IMR-90 (cell line): ENCODE results near the gene AP3B1. TPM values are rescaled to one million over a fixed set of nuclear protein-coding genes. Genes with fewer than 3 reads are reported as not detected.

Experiments
- ATAC-seq: fragments of 200-7000 bp; cut with Tn5 transposase; 2 replicates; pipeline ENCODE4 v1.9.1; 2020; ENCODE audit warnings: low read depth, mild to moderate bottlenecking, moderate library complexity
- BruUV-seq: library from RNA; stranded (reverse); fragments of 400-500 nt; replicated peaks from 2 replicates; lab custom pipeline; 2021; lab: Mats Ljungman, UMichigan
- CTCF ChIA-PET: fragments of 300-600 bp; formaldehyde crosslinking; extraction: SDS; loops from one replicate; lab custom pipeline; 2021; ENCODE audit warnings: antibody characterized with exemption; lab: Yijun Ruan, JAX
- POLR2A ChIA-PET: fragments of 300-600 bp; sonication (Branson Sonifier 250); formaldehyde crosslinking; loops from one replicate; lab custom pipeline; 2022; ENCODE audit warnings: antibody characterized with exemption; ENCODE audit not compliant: unreplicated experiment; lab: Charles Lee
- DNase-seq: peaks from one replicate; pipeline ENCODE4 v3.0.0; 2013
- H2AFZ ChIP-seq: replicated peaks from 2 replicates; pipeline ENCODE3; 2013; ENCODE audit warnings: low read length, mild to moderate bottlenecking; ENCODE audit not compliant: poor library complexity
- H2AK5ac ChIP-seq: 2 replicates; pipeline ENCODE4 v1.6.1; 2013; ENCODE audit warnings: low read depth, low read length, inconsistent platforms
- H2AK9ac ChIP-seq: replicated peaks from 2 replicates; pipeline ENCODE3; 2013; ENCODE audit warnings: mild to moderate bottlenecking, low read depth, low read length, moderate library complexity; ENCODE audit not compliant: poor library complexity
- H2BK120ac ChIP-seq: 2 replicates; pipeline ENCODE4 v1.6.1; 2013; ENCODE audit warnings: low read depth, low read length, inconsistent platforms
- H2BK15ac ChIP-seq: 3 replicates; pipeline ENCODE4 v1.6.1; 2013; ENCODE audit warnings: low read depth, low read length, inconsistent platforms
- H2BK20ac ChIP-seq: 2 replicates; pipeline ENCODE4 v1.6.1; 2013; ENCODE audit warnings: low read depth, mild to moderate bottlenecking, inconsistent platforms, low read length, moderate library complexity
- H2BK5ac ChIP-seq: 2 replicates; pipeline ENCODE4 v1.6.1; 2013; ENCODE audit warnings: mild to moderate bottlenecking, low read depth, low read length, inconsistent platforms; ENCODE audit not compliant: poor library complexity, severe bottlenecking
- H3K14ac ChIP-seq: replicated peaks from 2 replicates; pipeline ENCODE4 v1.6.1; 2013; ENCODE audit warnings: low read depth, low read length, inconsistent platforms
- H3K18ac ChIP-seq: 2 replicates; pipeline ENCODE4 v1.6.1; 2013; ENCODE audit warnings: low read depth, low read length, control low read depth
- H3K23ac ChIP-seq: 2 replicates; pipeline ENCODE4 v1.6.1; 2013; ENCODE audit warnings: low read depth, low read length, inconsistent platforms
- H3K27ac ChIP-seq: 2 replicates; pipeline ENCODE4 v1.5.1; 2013; ENCODE audit warnings: mild to moderate bottlenecking, control low read depth, low read length; ENCODE audit not compliant: insufficient read depth
- H3K27me3 ChIP-seq: 2 replicates; pipeline ENCODE4 v1.6.1; 2013; ENCODE audit warnings: low read length; ENCODE audit not compliant: control insufficient read depth, insufficient read depth
- H3K36me3 ChIP-seq: 2 replicates; pipeline ENCODE4 v1.6.1; 2013; ENCODE audit warnings: low read length, mixed read lengths; ENCODE audit not compliant: control insufficient read depth, insufficient read depth
- H3K4ac ChIP-seq: 2 replicates; pipeline ENCODE4 v1.6.1; 2013; ENCODE audit warnings: low read depth, low read length, inconsistent platforms
- H3K4me1 ChIP-seq: 2 replicates; pipeline ENCODE4 v1.6.1; 2013; ENCODE audit warnings: low read length, mixed read lengths; ENCODE audit not compliant: control insufficient read depth, insufficient read depth
- H3K4me2 ChIP-seq: 2 replicates; pipeline ENCODE4 v1.6.1; 2013; ENCODE audit warnings: low read depth, mild to moderate bottlenecking, control low read depth, low read length, moderate library complexity
- H3K4me3 ChIP-seq: 2 replicates; pipeline ENCODE4 v1.5.1; 2013; ENCODE audit warnings: low read depth, mild to moderate bottlenecking, control low read depth, low read length, moderate library complexity; ENCODE audit not compliant: insufficient read depth
- H3K56ac ChIP-seq: 2 replicates; pipeline ENCODE4 v1.6.1; 2013; ENCODE audit warnings: low read length, inconsistent platforms; ENCODE audit not compliant: insufficient read depth; ENCODE audit errors: extremely low read depth
- H3K79me1 ChIP-seq, 2 experiments: 2 replicates each; pipeline ENCODE4 v1.6.1; 2013; ENCODE audit warnings: low read length in 2 of 2, inconsistent platforms in 1 of 2, low read depth in 1 of 2
- H3K9ac ChIP-seq: 2 replicates; pipeline ENCODE4 v1.6.1; 2013; ENCODE audit warnings: low read depth, low read length, control low read depth
- H3K9me1 ChIP-seq: 2 replicates; pipeline ENCODE4 v1.6.1; 2013; ENCODE audit warnings: low read length, inconsistent platforms; ENCODE audit not compliant: insufficient read depth
- H3K9me3 ChIP-seq: 2 replicates; pipeline ENCODE4 v1.6.1; 2013; ENCODE audit warnings: low read length; ENCODE audit not compliant: control insufficient read depth, insufficient read depth
- H4K20me1 ChIP-seq: 2 replicates; pipeline ENCODE4 v1.6.1; 2013; ENCODE audit warnings: low read length, inconsistent platforms; ENCODE audit not compliant: insufficient read depth
- H4K5ac ChIP-seq: 2 replicates; pipeline ENCODE4 v1.6.1; 2013; ENCODE audit warnings: mild to moderate bottlenecking, low read depth, low read length, control low read depth
- H4K8ac ChIP-seq, 2 experiments: 2 replicates each; pipeline ENCODE4 v1.6.1; 2013; ENCODE audit warnings: low read depth in 2 of 2, low read length in 2 of 2, control low read depth in 1 of 2, inconsistent platforms in 1 of 2
- H4K91ac ChIP-seq: 2 replicates; pipeline ENCODE4 v1.6.1; 2013; ENCODE audit warnings: low read depth, low read length, inconsistent platforms; ENCODE audit not compliant: insufficient read depth
- BHLHE40 ChIP-seq: fragments of 150-350 bp; IDR thresholded peaks from 2 replicates; pipeline ENCODE4 v1.6.1; 2016; ENCODE audit warnings: mild to moderate bottlenecking, low read depth, low read length
- CEBPB ChIP-seq: IDR thresholded peaks from 2 replicates; pipeline ENCODE4 v1.6.1; 2012; ENCODE audit warnings: low read depth, low read length, improper control_type of control experiment
- CHD1 ChIP-seq: IDR thresholded peaks from 2 replicates; pipeline ENCODE4 v1.6.1; 2012; ENCODE audit warnings: low read depth, low read length, improper control_type of control experiment
- CTCF ChIP-seq: conservative IDR thresholded peaks from 2 replicates; pipeline ENCODE4 v1.5.1; 2012; ENCODE audit warnings: mild to moderate bottlenecking, low read depth, low read length, improper control_type of control experiment
- MAFK ChIP-seq: IDR thresholded peaks from 2 replicates; pipeline ENCODE4 v1.6.1; 2012; ENCODE audit warnings: low read depth, low read length, improper control_type of control experiment
- MAZ ChIP-seq: IDR thresholded peaks from 2 replicates; pipeline ENCODE4 v1.6.1; 2012; ENCODE audit warnings: low read depth, mild to moderate bottlenecking, low read length, improper control_type of control experiment, moderate library complexity, borderline replicate concordance
- MXI1 ChIP-seq: IDR thresholded peaks from 2 replicates; pipeline ENCODE4 v1.6.1; 2012; ENCODE audit warnings: low read depth, mild to moderate bottlenecking, low read length, moderate library complexity, borderline replicate concordance
- NFE2L2 ChIP-seq: fragments of 150-350 bp; IDR thresholded peaks from 2 replicates; pipeline ENCODE4 v1.6.1; 2016; ENCODE audit warnings: low read depth, mild to moderate bottlenecking, low read length
- POLR2A ChIP-seq: IDR thresholded peaks from 2 replicates; pipeline ENCODE4 v1.6.1; 2012; ENCODE audit warnings: mild to moderate bottlenecking, low read depth, low read length
- RAD21 ChIP-seq: IDR thresholded peaks from 2 replicates; pipeline ENCODE4 v1.6.1; 2012; ENCODE audit warnings: low read length, improper control_type of control experiment
- RCOR1 ChIP-seq: IDR thresholded peaks from 2 replicates; pipeline ENCODE4 v1.6.1; 2012; ENCODE audit warnings: mild to moderate bottlenecking, low read length, improper control_type of control experiment; ENCODE audit not compliant: insufficient replicate concordance
- RFX5 ChIP-seq: IDR thresholded peaks from 2 replicates; pipeline ENCODE4 v1.8.0; 2012; ENCODE audit warnings: low read depth, mild to moderate bottlenecking, low read length, moderate library complexity
- SMC3 ChIP-seq: fragments of 150-350 bp; IDR thresholded peaks from 2 replicates; pipeline ENCODE4 v1.6.1; 2016; ENCODE audit warnings: low read depth, mild to moderate bottlenecking, antibody characterized with exemption, low read length, moderate library complexity
- USF2 ChIP-seq: fragments of 150-350 bp; IDR thresholded peaks from 2 replicates; pipeline ENCODE4 v1.6.1; 2017; ENCODE audit warnings: mild to moderate bottlenecking, antibody characterized with exemption, low read length, low read depth
- WGBS, 2 experiments: methylation state at CpG; one replicate each; pipeline versions ENCODE4 v1.1.5 to v1.1.7; 2013; ENCODE audit warnings: missing lambda C conversion rate in 2 of 2; ENCODE audit not compliant: insufficient read length in 1 of 2; ENCODE audit errors: extremely low coverage in 2 of 2; 5-methylcytosine and 5-hydroxymethylcytosine counted together
- dilution Hi-C: fragments of 300-500 bp; cut with HindIII; formaldehyde crosslinking; loops from one replicate; pipeline ENCODE4 v1.14.3; 2018; ENCODE audit warnings: low sequenced_read_pairs; ENCODE audit not compliant: unreplicated experiment
- in situ Hi-C: fragments of 300-500 bp; cut with MboI; formaldehyde crosslinking; loops from 3 replicates; pipeline ENCODE4 v1.14.3; 2019; ENCODE audit warnings: low sequenced_read_pairs, inconsistent platforms, mixed read lengths
- intact Hi-C: fragments of 100-400 bp; cut with micrococcal nuclease; formaldehyde crosslinking; loops from 2 replicates; pipeline ENCODE4 v1.10.0; 2022
- polyA plus RNA-seq, 3 experiments: library from polyadenylated mRNA; depleted of rRNA; stranded (reverse); fragments of >200 nt; gene quantifications; 2 replicates each; pipeline ENCODE4 v1.2.3, GENCODE V29; 2012; ENCODE audit warnings: low replicate concordance in 1 of 3
- total RNA-seq: library from RNA; depleted of rRNA; stranded (reverse); fragments of >200 nt; gene quantifications from 2 replicates; pipeline ENCODE4 v1.2.3, GENCODE V29; 2012

AP3B1 gene
- total and polyA plus RNA-seq, 2 of the 4 experiments (the other 2 are of a cell fraction), result 33.1 to 59.0 TPM

- peaks cover 22% of the 10 kb centered on the region for H4K20me1 ChIP-seq
Measured at GRCh38 chr5:78245136-78245535, 49.4 kb downstream of the AP3B1 start.

More at GRCh38 chr5:78245136-78245535, 49.4 kb downstream of the AP3B1 start:
- Histone ChIP-seq H3K79me1 (peaks cover 17 to 41% of the 10 kb centered on the region in 2 experiments), H4K8ac (no peak overlapping the region), H3K4ac (no peak overlapping the region), H3K9me3 (no peaks in the 10 kb centered on the region), H3K23ac (peak overlapping the region; percentile 6), H2AFZ (no peak overlapping the region), H3K56ac (no peak overlapping the region), H3K9ac (no peak overlapping the region), H3K27ac (no peak overlapping the region), H2BK15ac (no peak overlapping the region), H2BK20ac (no peak overlapping the region), H3K4me2 (no peak overlapping the region), H2AK9ac (no peak overlapping the region), H4K5ac (no peak overlapping the region), H2BK120ac (no peak overlapping the region), H3K4me3 (no peak overlapping the region), H4K91ac (no peak overlapping the region), H3K9me1 (peaks cover 4% of the 10 kb centered on the region), H3K4me1 (peaks cover 5% of the 10 kb centered on the region), H3K27me3 (no peaks in the 10 kb centered on the region), H2AK5ac (no peak overlapping the region), H2BK5ac (no peak overlapping the region), H3K18ac (no peak overlapping the region), H3K36me3 (peaks cover 3% of the 10 kb centered on the region; the same call in 1 of the 2 replicates), H3K14ac (no peak overlapping the region)
- intact Hi-C loops, result no loop called here
- TF ChIP-seq MAZ (no peak), POLR2A (no peak), SMC3 (no peak), MAFK (no peak), RAD21 (no peak), RFX5 (no peak), BHLHE40 (no peak), NFE2L2 (no peak), RCOR1 (no peak), CTCF (no peak), MXI1 (no peak), USF2 (no peak), CEBPB (no peak), CHD1 (no peak)
- WGBS, 2 experiments, result no CpG with 5 or more reads among the region's 8 CpGs
- CTCF ChIA-PET, result no interaction called here
- DNase-seq, result no peak
- dilution Hi-C loops, result no loop called here
- POLR2A ChIA-PET, result no interaction called here
- in situ Hi-C loops, result no loop called here
- no peak for ATAC-seq
- BruUV-seq, result no TSS peak
